Activated CD8-positive, alpha-beta T cell treated with anti-CD3 and anti-CD28 coated beads, Interleukin-2, amount 10 ng/mL, durations not matched to agents 7 days and 5 days (primary cell): Measurements from ENCODE around the gene PAH. TPM values are rescaled to one million over a fixed set of nuclear protein-coding genes. Genes with fewer than 3 reads are reported as not detected.

Experiments
- ATAC-seq: fragments of 150-1000 bp; cut with Tn5 transposase; one replicate; pipeline ENCODE4 v1.10.0; 2021; ENCODE audit warnings: moderate library complexity
- CTCF ChIA-PET: fragments of 350-600 bp; sonication (Branson Sonifier 250); formaldehyde crosslinking; loops from one replicate; lab custom pipeline; 2021; ENCODE audit warnings: antibody characterized with exemption; lab: Charles Lee
- POLR2A ChIA-PET: fragments of 350-600 bp; sonication (Branson Sonifier 250); formaldehyde crosslinking; loops from one replicate; lab custom pipeline; 2021; ENCODE audit warnings: antibody characterized with exemption; lab: Charles Lee
- DNase-seq: peaks from one replicate; pipeline ENCODE4 v3.0.0-alpha.2; 2020
- H3K27ac Mint-ChIP-seq: one replicate; pipeline ENCODE4 v1.8.0; 2021; ENCODE audit warnings: mild to moderate bottlenecking, mixed read lengths
- H3K27me3 Mint-ChIP-seq: one replicate; pipeline ENCODE4 v1.8.0; 2021; ENCODE audit warnings: low read depth, mixed read lengths
- H3K36me3 Mint-ChIP-seq: one replicate; pipeline ENCODE4 v1.8.0; 2021; ENCODE audit warnings: low read depth, mixed read lengths
- H3K4me1 Mint-ChIP-seq: one replicate; pipeline ENCODE4 v1.8.0; 2021; ENCODE audit warnings: low read depth, mixed read lengths
- H3K4me3 Mint-ChIP-seq: one replicate; pipeline ENCODE4 v1.8.0; 2021; ENCODE audit warnings: mild to moderate bottlenecking, mixed read lengths
- H3K9me3 Mint-ChIP-seq: one replicate; pipeline ENCODE4 v1.8.0; 2022; ENCODE audit warnings: mixed read lengths; ENCODE audit not compliant: insufficient read depth
- total RNA-seq, 2 experiments: library from RNA; stranded (reverse); gene quantifications; one replicate each; pipeline ENCODE4 v1.2.3, GENCODE V29; 2021

The PAH gene
- total RNA-seq, 2 experiments from 2014 or later = not detected

GRCh38 chr12:102806110-102806509, 110.9 kb downstream of the PAH start:
- no peaks in the 10 kb centered on the region for H3K9me3 Mint-ChIP-seq
- ATAC-seq (no peak), DNase-seq (no peak)
- H3K27me3 Mint-ChIP-seq = no peaks in the 10 kb centered on the region
- no peaks in the 10 kb centered on the region for H3K36me3 Mint-ChIP-seq
- ChIA-PET POLR2A (no interaction called here), CTCF (interaction anchor here (0.6 kb wide), 1 partner anchor 18 kb away, joined by 4 read pairs; no protein-coding TSS in a partner anchor)
- no peak overlapping the region for H3K27ac Mint-ChIP-seq
- H3K4me3 Mint-ChIP-seq = no peak overlapping the region
- H3K4me1 Mint-ChIP-seq = no peaks in the 10 kb centered on the region

DNA sequence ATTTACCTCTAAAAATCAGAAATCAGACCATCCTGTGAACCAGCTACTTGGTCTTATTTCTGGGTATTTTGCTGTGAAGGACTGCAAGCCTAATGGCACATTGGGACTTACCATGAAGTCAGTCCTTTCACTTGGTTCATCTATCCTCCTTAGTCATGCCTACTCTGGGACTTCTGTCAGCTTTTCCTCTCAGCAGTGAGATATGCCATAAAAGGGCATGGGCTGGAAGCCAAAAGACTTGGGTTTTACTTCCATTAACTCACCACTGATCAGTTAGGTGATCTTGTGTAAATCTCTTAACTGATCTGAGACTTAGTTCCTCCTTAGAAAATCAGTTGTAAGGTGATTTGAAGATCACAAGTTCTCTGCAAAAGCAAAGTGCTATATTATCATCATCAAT, 116.5 kb downstream of the PAH start:
- ATAC-seq = no peak
- Mint-ChIP-seq H3K4me1 (no peaks in the 10 kb centered on the region), H3K9me3 (no peaks in the 10 kb centered on the region), H3K27me3 (no peaks in the 10 kb centered on the region), H3K4me3 (no peak overlapping the region), H3K36me3 (no peaks in the 10 kb centered on the region), H3K27ac (no peak overlapping the region)
- POLR2A ChIA-PET = no interaction called here
- no peak for DNase-seq
- CTCF ChIA-PET = no interaction called here

DNA sequence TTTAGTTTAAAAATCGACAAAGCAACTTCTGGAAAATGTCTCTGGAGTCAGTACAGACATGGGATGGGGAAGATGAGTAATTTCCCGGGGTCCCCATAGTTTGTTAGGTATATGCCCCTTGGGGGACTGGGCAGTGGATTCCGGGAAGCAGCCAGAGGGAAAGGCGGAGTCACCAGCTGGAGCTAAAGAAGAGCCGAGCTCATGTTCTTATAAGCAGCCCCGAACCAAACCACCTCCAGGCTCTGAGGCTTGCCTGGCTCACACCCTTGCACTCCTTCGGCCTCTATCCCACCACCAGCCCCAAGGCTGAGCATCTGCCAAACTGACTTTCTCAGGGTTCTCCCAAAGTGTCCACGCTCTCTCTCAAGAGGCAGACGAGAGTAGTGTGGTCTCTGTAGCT, 117.8 kb downstream of the PAH start:
- DNase-seq = no peak
- no peaks in the 10 kb centered on the region for H3K4me1 Mint-ChIP-seq
- H3K27me3 Mint-ChIP-seq = no peaks in the 10 kb centered on the region
- ATAC-seq = no peak
- no peak overlapping the region for H3K4me3 Mint-ChIP-seq
- H3K27ac Mint-ChIP-seq = no peak overlapping the region
- ChIA-PET POLR2A (no interaction called here), CTCF (interaction anchor here (1.3 kb wide), 1 partner anchor 12 kb away, joined by 5 read pairs; no protein-coding TSS in a partner anchor)
- no peaks in the 10 kb centered on the region for H3K36me3 Mint-ChIP-seq
- no peaks in the 10 kb centered on the region for H3K9me3 Mint-ChIP-seq

DNA sequence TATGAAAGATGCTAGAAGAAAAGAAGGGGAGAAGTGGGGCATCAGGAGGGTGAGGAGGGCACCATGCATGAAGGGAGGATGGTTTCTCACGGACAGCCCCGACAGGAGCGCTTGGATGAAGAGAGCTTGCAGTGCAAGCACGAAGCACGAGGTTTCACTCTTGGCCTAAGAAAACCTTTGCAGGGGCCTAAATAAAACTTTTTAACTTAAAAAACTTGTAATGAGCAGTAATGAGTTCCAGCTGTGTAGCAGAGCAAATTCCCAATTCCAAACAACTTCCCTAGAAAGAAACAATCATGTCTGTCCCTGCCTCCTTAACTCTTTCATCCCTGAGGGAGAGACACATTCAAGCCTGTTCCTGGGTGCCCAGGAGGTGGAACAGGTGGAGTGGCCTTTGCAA, 119.5 kb downstream of the PAH start:
- H3K9me3 Mint-ChIP-seq = no peaks in the 10 kb centered on the region
- no peaks in the 10 kb centered on the region for H3K4me1 Mint-ChIP-seq
- no peaks in the 10 kb centered on the region for H3K36me3 Mint-ChIP-seq
- H3K27ac Mint-ChIP-seq = no peak overlapping the region
- ATAC-seq (no peak), DNase-seq (no peak)
- no peaks in the 10 kb centered on the region for H3K27me3 Mint-ChIP-seq
- ChIA-PET CTCF (no interaction called here), POLR2A (no interaction called here)
- H3K4me3 Mint-ChIP-seq = no peak overlapping the region

GRCh38 chr12:102793921-102794320, 123.1 kb downstream of the PAH start:
- POLR2A ChIA-PET = no interaction called here
- H3K36me3 Mint-ChIP-seq = no peaks in the 10 kb centered on the region
- no peaks in the 10 kb centered on the region for H3K4me1 Mint-ChIP-seq
- H3K9me3 Mint-ChIP-seq = no peaks in the 10 kb centered on the region
- no peak overlapping the region for H3K27ac Mint-ChIP-seq
- CTCF ChIA-PET = no interaction called here
- no peaks in the 10 kb centered on the region for H3K27me3 Mint-ChIP-seq
- DNase-seq (no peak), ATAC-seq (no peak)
- no peak overlapping the region for H3K4me3 Mint-ChIP-seq

Other genes with a start within 250 kb of the PAH start
- not detected for gene ASCL1, start 40.4 kb upstream of the PAH start, total RNA-seq